ENCODE data around the gene CDC7.

- no peak for TF ChIP-seq CTCF (conservative IDR thresholded peaks at IDR 0.05 in 1 of 2, IDR thresholded peaks at IDR 0.05 in 1 of 2; ENCODE audit: low read depth in 1 of 2, low read length in 2 of 2)
- TF ChIP-seq EZH2 (IDR thresholded peaks at IDR 0.05; ENCODE audit: low read length, missing control alignments): no peak
Observed at GRCh38 chr1:91556556-91556955, 55.9 kb downstream of the CDC7 start.
